Astrocyte (in vitro differentiated cells and primary cell): ENCODE results near the gene NOS1AP. TPM values are rescaled to one million over a fixed set of nuclear protein-coding genes. Genes with fewer than 3 reads are reported as not detected.

Experiments
- DNase-seq: peaks from one replicate; pipeline ENCODE4 v3.0.0-alpha.2; 2010; ENCODE audit warnings: low read depth
- FAIRE-seq: peaks from 2 replicates; lab custom pipeline; 2011; peaks lifted over from hg19 to GRCh38; lab: Jason Lieb, UNC
- H2AFZ ChIP-seq: 2 replicates; pipeline ENCODE4 v1.6.0; 2012; ENCODE audit warnings: low read depth, low read length, inconsistent platforms
- H3K27ac ChIP-seq: 2 replicates; pipeline ENCODE4 v1.5.1; 2011; ENCODE audit warnings: low read depth, low read length, inconsistent platforms
- H3K27me3 ChIP-seq: 2 replicates; pipeline ENCODE4 v1.6.0; 2011; ENCODE audit warnings: low read length, inconsistent platforms; ENCODE audit not compliant: insufficient read depth
- H3K36me3 ChIP-seq: 2 replicates; pipeline ENCODE4 v1.5.1; 2011; ENCODE audit warnings: low read length, inconsistent platforms; ENCODE audit not compliant: insufficient read depth
- H3K4me1 ChIP-seq: 2 replicates; pipeline ENCODE4 v1.5.1; 2011; ENCODE audit warnings: low read length, inconsistent platforms; ENCODE audit not compliant: insufficient read depth
- H3K4me2 ChIP-seq: 2 replicates; pipeline ENCODE4 v1.6.0; 2012; ENCODE audit warnings: low read length, inconsistent platforms
- H3K4me3 ChIP-seq: 2 replicates; pipeline ENCODE4 v1.5.1; 2011; ENCODE audit warnings: low read depth, mild to moderate bottlenecking, low read length, inconsistent platforms; ENCODE audit not compliant: insufficient read depth
- H3K79me2 ChIP-seq: 2 replicates; pipeline ENCODE4 v1.6.0; 2012; ENCODE audit warnings: mild to moderate bottlenecking, low read length, inconsistent platforms; ENCODE audit not compliant: insufficient read depth
- H3K9ac ChIP-seq: 2 replicates; pipeline ENCODE4 v1.6.0; 2012; ENCODE audit warnings: mild to moderate bottlenecking, low read length, inconsistent platforms
- H3K9me3 ChIP-seq: 2 replicates; pipeline ENCODE4 v1.5.1; 2012; ENCODE audit warnings: low read depth, mild to moderate bottlenecking, low read length, inconsistent platforms; ENCODE audit not compliant: insufficient read depth
- H4K20me1 ChIP-seq: 2 replicates; pipeline ENCODE4 v1.6.0; 2012; ENCODE audit warnings: low read length, inconsistent platforms; ENCODE audit not compliant: insufficient read depth
- H3K27ac Mint-ChIP-seq: one replicate; pipeline ENCODE4 v1.8.0; 2021; ENCODE audit warnings: mild to moderate bottlenecking, mixed read lengths; ENCODE audit not compliant: unreplicated experiment
- H3K27me3 Mint-ChIP-seq: one replicate; pipeline ENCODE4 v1.8.0; 2021; ENCODE audit warnings: low read depth, mixed read lengths; ENCODE audit not compliant: unreplicated experiment
- H3K36me3 Mint-ChIP-seq: one replicate; pipeline ENCODE4 v1.8.0; 2021; ENCODE audit warnings: low read depth, mixed read lengths; ENCODE audit not compliant: unreplicated experiment
- H3K4me1 Mint-ChIP-seq: one replicate; pipeline ENCODE4 v1.8.0; 2021; ENCODE audit warnings: low read depth, mixed read lengths; ENCODE audit not compliant: unreplicated experiment
- H3K4me3 Mint-ChIP-seq: one replicate; pipeline ENCODE4 v1.8.0; 2021; ENCODE audit warnings: mild to moderate bottlenecking, moderate library complexity, mixed read lengths; ENCODE audit not compliant: unreplicated experiment
- H3K9me3 Mint-ChIP-seq: one replicate; pipeline ENCODE4 v1.8.0; 2021; ENCODE audit warnings: mild to moderate bottlenecking, mixed read lengths; ENCODE audit not compliant: unreplicated experiment
- EZH2 ChIP-seq: IDR thresholded peaks from 2 replicates; pipeline ENCODE4 v1.6.1; 2012; ENCODE audit warnings: mild to moderate bottlenecking, low read length, inconsistent platforms; ENCODE audit not compliant: insufficient read depth
- total RNA-seq: library from RNA; stranded (reverse); gene quantifications from 2 replicates; pipeline ENCODE4 v1.2.1, GENCODE V29; 2021
- TF ChIP-seq, protein P1 (sequence below): IDR thresholded peaks from 2 replicates; pipeline ENCODE4 v1.5.1; 2011; ENCODE audit warnings: low read depth, mild to moderate bottlenecking, inconsistent platforms, low read length, moderate library complexity; ENCODE audit not compliant: insufficient read depth

The NOS1AP gene
- total RNA-seq, 1 donor from 2014 or later, result 1.2 TPM

DNA sequence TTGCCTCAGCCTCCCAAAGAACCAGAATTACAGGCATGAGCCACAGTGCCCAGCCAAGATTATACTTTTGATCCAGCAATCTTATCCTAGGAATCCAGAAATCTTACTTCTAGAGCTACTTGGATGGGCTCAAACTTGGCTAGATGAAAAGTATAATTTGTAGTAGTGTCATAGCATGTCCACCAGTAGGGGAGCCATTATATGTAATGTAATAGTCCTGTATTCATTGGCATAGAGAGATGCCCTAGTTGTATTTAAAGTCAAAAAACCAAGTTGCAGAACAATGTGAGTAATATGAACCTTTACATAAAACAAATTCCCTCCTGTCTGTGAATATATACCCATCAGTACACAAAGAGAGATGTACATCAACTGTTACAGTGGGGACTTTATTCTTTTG lies 83.9 kb downstream of the NOS1AP start:
- no peak for FAIRE-seq
- Histone ChIP-seq H3K79me2 (no peaks in the 10 kb centered on the region), H3K27ac (no peak overlapping the region), H3K4me2 (no peak overlapping the region), H2AFZ (no peak overlapping the region), H3K27me3 (no peaks in the 10 kb centered on the region), H3K36me3 (no peaks in the 10 kb centered on the region), H3K9ac (no peak overlapping the region), H3K4me1 (no peaks in the 10 kb centered on the region), H3K4me3 (no peak overlapping the region), H4K20me1 (no peaks in the 10 kb centered on the region), H3K9me3 (no peaks in the 10 kb centered on the region)
- no peak for DNase-seq
- Mint-ChIP-seq H3K4me3 (no peak overlapping the region), H3K27me3 (no peaks in the 10 kb centered on the region), H3K27ac (no peak overlapping the region), H3K36me3 (peaks cover 3% of the 10 kb centered on the region), H3K9me3 (no peaks in the 10 kb centered on the region), H3K4me1 (no peaks in the 10 kb centered on the region)
- TF ChIP-seq, protein P1, sequence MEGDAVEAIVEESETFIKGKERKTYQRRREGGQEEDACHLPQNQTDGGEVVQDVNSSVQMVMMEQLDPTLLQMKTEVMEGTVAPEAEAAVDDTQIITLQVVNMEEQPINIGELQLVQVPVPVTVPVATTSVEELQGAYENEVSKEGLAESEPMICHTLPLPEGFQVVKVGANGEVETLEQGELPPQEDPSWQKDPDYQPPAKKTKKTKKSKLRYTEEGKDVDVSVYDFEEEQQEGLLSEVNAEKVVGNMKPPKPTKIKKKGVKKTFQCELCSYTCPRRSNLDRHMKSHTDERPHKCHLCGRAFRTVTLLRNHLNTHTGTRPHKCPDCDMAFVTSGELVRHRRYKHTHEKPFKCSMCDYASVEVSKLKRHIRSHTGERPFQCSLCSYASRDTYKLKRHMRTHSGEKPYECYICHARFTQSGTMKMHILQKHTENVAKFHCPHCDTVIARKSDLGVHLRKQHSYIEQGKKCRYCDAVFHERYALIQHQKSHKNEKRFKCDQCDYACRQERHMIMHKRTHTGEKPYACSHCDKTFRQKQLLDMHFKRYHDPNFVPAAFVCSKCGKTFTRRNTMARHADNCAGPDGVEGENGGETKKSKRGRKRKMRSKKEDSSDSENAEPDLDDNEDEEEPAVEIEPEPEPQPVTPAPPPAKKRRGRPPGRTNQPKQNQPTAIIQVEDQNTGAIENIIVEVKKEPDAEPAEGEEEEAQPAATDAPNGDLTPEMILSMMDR, result no peak
- no peak for TF ChIP-seq EZH2

DNA sequence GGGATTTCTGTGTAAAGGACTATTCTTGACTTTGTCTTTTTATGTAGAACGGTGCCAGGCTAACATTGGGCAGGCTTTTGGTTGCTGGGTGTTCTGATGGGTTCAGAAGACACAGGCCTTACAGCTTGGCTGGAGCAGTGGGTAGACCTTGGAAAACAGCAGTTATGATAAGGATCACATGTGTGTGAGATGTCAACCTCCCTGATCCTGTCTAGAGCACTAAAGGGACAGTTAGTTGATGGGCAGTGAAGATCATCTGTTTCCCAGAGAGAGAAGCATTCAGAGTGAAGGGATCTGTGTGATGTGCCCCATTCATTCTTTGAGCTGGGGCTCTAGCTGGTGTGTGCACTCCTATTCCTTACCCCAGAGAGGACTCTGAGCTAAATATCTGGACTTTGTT lies 88.0 kb downstream of the NOS1AP start:
- no peak for FAIRE-seq
- H3K27ac Mint-ChIP-seq, result no peak overlapping the region
- Histone ChIP-seq H3K36me3 (no peaks in the 10 kb centered on the region), H3K9ac (no peak overlapping the region), H3K4me2 (no peak overlapping the region), H3K27ac (no peak overlapping the region), H3K4me3 (no peak overlapping the region), H3K79me2 (no peaks in the 10 kb centered on the region), H4K20me1 (no peaks in the 10 kb centered on the region), H3K4me1 (no peaks in the 10 kb centered on the region), H3K9me3 (no peaks in the 10 kb centered on the region), H2AFZ (no peak overlapping the region), H3K27me3 (no peaks in the 10 kb centered on the region)
- peaks cover 3% of the 10 kb centered on the region for H3K36me3 Mint-ChIP-seq
- peaks cover 2% of the 10 kb centered on the region for H3K9me3 Mint-ChIP-seq
- TF ChIP-seq EZH2, result no peak
- TF ChIP-seq, protein P1, result no peak
- no peak for DNase-seq
- H3K4me3 Mint-ChIP-seq, result no peak overlapping the region
- H3K4me1 Mint-ChIP-seq, result no peaks in the 10 kb centered on the region
- no peaks in the 10 kb centered on the region for H3K27me3 Mint-ChIP-seq

DNA sequence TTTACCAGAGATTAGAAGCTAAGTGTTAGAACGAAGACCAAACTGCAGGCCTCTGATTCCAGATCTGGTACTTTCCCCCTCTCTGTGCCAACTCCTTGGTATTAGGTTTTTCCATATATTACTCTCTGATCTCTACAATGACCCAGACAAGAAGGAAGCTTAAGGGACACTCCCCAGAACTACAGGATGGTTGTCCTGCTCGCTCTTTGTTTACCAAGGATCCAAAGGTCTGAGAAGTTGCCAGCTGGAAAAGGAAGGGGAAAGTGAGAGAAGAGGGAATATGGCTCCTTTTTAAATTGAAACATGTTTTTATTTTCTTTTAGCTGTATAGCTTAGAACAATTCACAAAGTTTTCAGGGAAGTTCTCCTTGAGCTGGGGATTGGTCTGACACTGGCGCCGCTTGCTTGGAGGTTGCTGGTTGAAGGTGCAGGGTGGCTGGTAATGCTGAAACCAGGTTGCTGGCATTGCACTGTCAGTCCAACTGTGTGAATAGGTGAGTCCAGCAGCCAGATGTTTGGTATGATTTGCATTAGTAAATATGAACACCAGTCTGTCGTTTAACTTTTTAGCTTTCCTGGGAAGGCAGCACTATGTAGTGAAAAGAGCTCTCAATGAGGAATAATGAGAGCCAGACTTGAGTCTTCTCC lies 89.3 kb downstream of the NOS1AP start:
- no peak for DNase-seq
- no peak for TF ChIP-seq EZH2
- TF ChIP-seq, protein P1, result no peak

More for the DNA sequence above, 89.3 kb downstream of the NOS1AP start:
- H3K9ac ChIP-seq, result no peak overlapping the region
- no peaks in the 10 kb centered on the region for H4K20me1 ChIP-seq
- H3K4me3 Mint-ChIP-seq, result no peak overlapping the region
- no peaks in the 10 kb centered on the region for H3K9me3 ChIP-seq
- H2AFZ ChIP-seq, result no peak overlapping the region
- H3K4me1 Mint-ChIP-seq, result no peaks in the 10 kb centered on the region
- no peak overlapping the region for H3K27ac Mint-ChIP-seq
- H3K36me3 Mint-ChIP-seq, result peaks cover 3% of the 10 kb centered on the region
- no peaks in the 10 kb centered on the region for H3K4me1 ChIP-seq
- H3K27ac ChIP-seq, result no peak overlapping the region
- H3K27me3 Mint-ChIP-seq, result no peaks in the 10 kb centered on the region
- peaks cover 2% of the 10 kb centered on the region for H3K9me3 Mint-ChIP-seq
- no peak for FAIRE-seq
- no peaks in the 10 kb centered on the region for H3K27me3 ChIP-seq
- no peak overlapping the region for H3K4me3 ChIP-seq
- no peak overlapping the region for H3K4me2 ChIP-seq
- H3K36me3 ChIP-seq, result no peaks in the 10 kb centered on the region
- H3K79me2 ChIP-seq, result no peaks in the 10 kb centered on the region
